ENCODE measurements around the gene TSPAN10. TPM values are rescaled to one million over a fixed set of nuclear protein-coding genes. Genes with fewer than 3 reads are reported as not detected.

Gene TSPAN10
- total RNA-seq, 4 donors from 2014 or later, result 0.21 to 3.0 TPM; not detected in 2

DNA sequence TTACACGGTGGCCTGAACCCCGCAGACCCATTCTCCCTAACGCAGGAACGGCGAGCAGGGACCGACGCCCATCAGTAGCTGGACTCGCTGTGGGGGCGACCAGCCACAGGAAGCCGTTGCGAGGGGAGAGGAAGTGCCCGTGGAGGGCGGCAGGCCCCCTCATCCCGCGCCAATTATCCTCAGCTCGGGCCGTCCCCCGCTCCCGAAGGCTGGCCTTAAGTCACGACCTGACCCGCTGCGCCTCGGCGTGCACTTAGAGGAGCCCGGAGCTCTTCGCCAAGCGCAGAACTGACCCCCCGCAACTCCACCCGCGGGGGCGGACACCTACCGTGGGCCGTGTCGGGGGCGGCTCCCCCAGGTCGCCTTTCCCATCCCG, 46.2 kb downstream of the TSPAN10 start:
- intact Hi-C loops (cut with DNase I; ENCODE audit: low total_unique reads), result no loop called here

DNA sequence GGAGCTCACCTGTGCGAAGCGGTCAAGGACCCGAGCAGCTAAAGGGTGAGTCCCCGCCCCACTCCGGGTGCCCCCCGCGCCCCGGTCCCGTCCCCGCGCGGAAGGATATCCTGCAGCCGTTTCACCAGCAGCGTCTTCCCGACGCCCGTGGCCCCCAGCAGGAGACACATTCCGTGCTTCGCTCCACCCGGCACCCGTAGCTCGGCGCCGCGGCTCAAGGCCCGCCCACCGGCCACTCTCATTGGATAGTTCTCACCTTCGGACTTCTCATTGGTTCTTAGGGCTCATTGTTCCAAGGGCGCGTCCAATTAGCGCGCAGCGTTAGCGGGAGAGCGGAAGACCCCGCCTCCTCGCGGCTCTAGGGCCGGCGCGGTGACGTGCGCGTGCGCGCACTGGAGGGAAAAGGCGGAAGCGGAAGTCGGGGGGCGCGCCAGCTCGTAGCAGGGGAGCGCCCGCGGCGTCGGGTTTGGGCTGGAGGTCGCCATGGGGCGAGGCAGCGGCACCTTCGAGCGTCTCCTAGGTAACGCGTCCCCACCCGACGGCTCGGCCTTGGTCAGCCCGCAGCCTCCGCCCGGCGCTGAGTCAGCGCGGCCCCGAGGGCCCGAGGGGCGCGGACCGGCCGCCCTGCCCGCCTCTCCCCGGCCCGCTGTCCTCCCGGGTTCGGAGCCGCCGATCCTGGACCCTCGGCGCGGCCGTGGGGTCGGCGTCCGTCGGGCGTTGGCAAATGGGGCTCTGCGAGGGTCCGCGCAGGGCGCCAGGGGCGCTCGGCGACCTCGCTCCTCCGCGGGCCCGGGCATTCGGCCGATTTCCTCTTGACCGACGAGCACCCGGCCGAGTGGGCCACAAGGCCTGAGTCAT, 46.8 kb downstream of the TSPAN10 start, which contains the start of the genes ARL16 and HGS:
TSS of gene ARL16 (minus strand) at position 214 of the 858 bp plus-strand sequence. CDS start at position 170, 44 bp downstream.
TSS of gene HGS (plus strand) at position 428 of the 858 bp plus-strand sequence. CDS start at position 484, 56 bp downstream.
- peak; percentile 98 to 99 for DNase-seq
- Histone ChIP-seq H3K36me3 (no peaks in the 10 kb centered on the region), H3K27me3 (no peaks in the 10 kb centered on the region), H3K27ac (peak within 1 kb of the TSS; percentile 73 to 86), H3K4me3 (peak within 1 kb of the TSS; percentile 88 to 99), H3K9me3 (no peaks in the 10 kb centered on the region), H3K4me1 (peaks cover 7 to 19% of the 10 kb centered on the region in 2 donors)
- intact Hi-C loops (cut with DNase I; ENCODE audit: low total_unique reads), result no loop called here
- TF ChIP-seq, protein P1, sequence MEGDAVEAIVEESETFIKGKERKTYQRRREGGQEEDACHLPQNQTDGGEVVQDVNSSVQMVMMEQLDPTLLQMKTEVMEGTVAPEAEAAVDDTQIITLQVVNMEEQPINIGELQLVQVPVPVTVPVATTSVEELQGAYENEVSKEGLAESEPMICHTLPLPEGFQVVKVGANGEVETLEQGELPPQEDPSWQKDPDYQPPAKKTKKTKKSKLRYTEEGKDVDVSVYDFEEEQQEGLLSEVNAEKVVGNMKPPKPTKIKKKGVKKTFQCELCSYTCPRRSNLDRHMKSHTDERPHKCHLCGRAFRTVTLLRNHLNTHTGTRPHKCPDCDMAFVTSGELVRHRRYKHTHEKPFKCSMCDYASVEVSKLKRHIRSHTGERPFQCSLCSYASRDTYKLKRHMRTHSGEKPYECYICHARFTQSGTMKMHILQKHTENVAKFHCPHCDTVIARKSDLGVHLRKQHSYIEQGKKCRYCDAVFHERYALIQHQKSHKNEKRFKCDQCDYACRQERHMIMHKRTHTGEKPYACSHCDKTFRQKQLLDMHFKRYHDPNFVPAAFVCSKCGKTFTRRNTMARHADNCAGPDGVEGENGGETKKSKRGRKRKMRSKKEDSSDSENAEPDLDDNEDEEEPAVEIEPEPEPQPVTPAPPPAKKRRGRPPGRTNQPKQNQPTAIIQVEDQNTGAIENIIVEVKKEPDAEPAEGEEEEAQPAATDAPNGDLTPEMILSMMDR (IDR thresholded peaks at IDR 0.05), result peak in 1 of 4 experiments; percentile 30
- TF ChIP-seq POLR2A (IDR thresholded peaks at IDR 0.05), result peak in 1 of 2 donors; percentile 71

More for the DNA sequence above, 46.2 kb downstream of the TSPAN10 start:
- Histone ChIP-seq H3K27me3 (no peaks in the 10 kb centered on the region), H3K4me1 (peaks cover 7 to 19% of the 10 kb centered on the region in 2 donors), H3K4me3 (peak overlapping the region; percentile 88 to 99), H3K36me3 (no peaks in the 10 kb centered on the region), H3K9me3 (no peaks in the 10 kb centered on the region), H3K27ac (peak overlapping the region; percentile 73 to 86)
- DNase-seq, result no peak
- TF ChIP-seq POLR2A (IDR thresholded peaks at IDR 0.05), result no peak

DNA sequence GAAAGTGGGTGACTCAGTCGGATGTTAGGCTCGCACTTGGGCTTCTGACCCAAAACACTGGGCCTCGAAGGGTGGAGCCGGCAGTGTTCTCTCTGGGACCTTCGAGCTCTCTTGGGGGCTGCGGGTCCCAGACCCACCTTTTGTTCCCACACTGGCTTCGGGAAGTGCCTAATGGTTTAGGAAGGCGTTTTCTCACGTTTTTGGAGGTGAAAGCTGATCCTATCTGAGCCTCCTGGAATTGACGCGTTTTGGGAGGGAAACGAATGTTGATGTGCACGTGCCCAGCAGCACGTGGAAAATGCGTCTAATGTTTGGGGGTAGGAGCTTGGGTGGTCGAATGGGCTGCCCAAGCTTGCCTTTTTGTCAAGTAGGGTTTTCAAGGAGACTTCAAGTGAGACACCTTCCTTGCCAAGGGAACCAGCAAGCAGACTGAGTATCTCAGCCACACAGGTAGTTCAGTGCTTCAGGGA, 47.5 kb downstream of the TSPAN10 start:
- H3K4me3 ChIP-seq, result peak overlapping the region; percentile 88 to 99
- intact Hi-C loops (cut with DNase I; ENCODE audit: low total_unique reads), result no loop called here
- H3K36me3 ChIP-seq, result no peaks in the 10 kb centered on the region
- DNase-seq, result no peak
- no peaks in the 10 kb centered on the region for H3K9me3 ChIP-seq
- H3K27me3 ChIP-seq, result no peaks in the 10 kb centered on the region
- H3K27ac ChIP-seq, result peak overlapping the region; percentile 42 to 73
- no peak for TF ChIP-seq POLR2A (IDR thresholded peaks at IDR 0.05)
- TF ChIP-seq, protein P1 (IDR thresholded peaks at IDR 0.05), result no peak
- peaks cover 7 to 19% of the 10 kb centered on the region in 2 donors for H3K4me1 ChIP-seq

DNA sequence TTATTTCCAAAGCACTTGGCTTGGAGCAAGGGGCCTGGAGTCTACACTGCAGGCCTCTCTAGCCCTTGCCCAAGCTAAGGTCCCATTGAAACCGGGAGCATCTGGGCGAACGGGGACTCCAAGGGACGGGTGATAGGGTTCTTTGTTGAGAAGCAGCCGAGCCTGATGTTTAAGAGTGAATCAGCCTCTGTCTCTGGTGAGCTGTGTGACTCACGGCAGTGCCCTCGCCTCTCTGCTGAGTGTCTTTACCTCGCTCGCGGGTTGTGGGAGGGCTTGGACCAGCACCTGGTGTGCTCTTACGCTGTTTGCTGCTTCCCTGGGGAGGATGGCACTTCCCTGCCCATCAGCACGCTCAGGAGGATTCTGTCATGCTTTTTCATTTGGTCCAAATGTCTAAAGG, 48.1 kb downstream of the TSPAN10 start:
- H3K4me3 ChIP-seq, result peak overlapping the region; percentile 88 to 99
- intact Hi-C loops (cut with DNase I; ENCODE audit: low total_unique reads), result no loop called here
- no peaks in the 10 kb centered on the region for H3K36me3 ChIP-seq
- no peaks in the 10 kb centered on the region for H3K27me3 ChIP-seq
- no peaks in the 10 kb centered on the region for H3K9me3 ChIP-seq
- no peak for TF ChIP-seq POLR2A (IDR thresholded peaks at IDR 0.05)
- TF ChIP-seq, protein P1 (IDR thresholded peaks at IDR 0.05), result no peak
- DNase-seq, result no peak
- H3K27ac ChIP-seq, result no peak overlapping the region
- H3K4me1 ChIP-seq, result peaks cover 7 to 19% of the 10 kb centered on the region in 2 donors

DNA sequence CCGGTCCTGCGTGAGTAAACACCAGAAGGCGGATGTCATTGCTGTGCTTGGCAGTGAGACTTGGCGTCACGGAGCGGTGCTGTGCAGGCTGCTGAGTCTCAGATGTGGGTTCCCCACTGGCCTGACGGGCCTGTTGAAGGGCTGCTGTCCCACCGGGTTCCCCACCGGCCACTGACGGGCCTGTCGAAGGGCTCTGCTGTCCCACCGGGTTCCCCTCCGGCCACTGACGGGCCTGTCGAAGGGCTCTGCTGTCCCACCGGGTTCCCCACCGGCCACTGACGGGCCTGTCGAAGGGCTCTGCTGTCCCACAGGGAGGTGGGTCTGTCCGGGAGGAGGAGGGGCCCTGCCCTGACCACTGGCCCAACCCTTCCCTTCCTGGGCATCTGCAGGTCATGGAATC, 49.6 kb downstream of the TSPAN10 start:
- intact Hi-C loops (cut with DNase I; ENCODE audit: low total_unique reads), result no loop called here

More for the DNA sequence above, 49.6 kb downstream of the TSPAN10 start:
- Histone ChIP-seq H3K27me3 (no peaks in the 10 kb centered on the region), H3K27ac (no peak overlapping the region), H3K4me3 (no peak overlapping the region), H3K4me1 (peaks cover 7 to 19% of the 10 kb centered on the region in 2 donors), H3K9me3 (no peaks in the 10 kb centered on the region), H3K36me3 (no peaks in the 10 kb centered on the region)
- DNase-seq, result no peak
- no peak for TF ChIP-seq POLR2A (IDR thresholded peaks at IDR 0.05)
- TF ChIP-seq, protein P1 (IDR thresholded peaks at IDR 0.05), result no peak

All from uterus (tissue), 4 donors.